Measurements from ENCODE around the gene CRB3. TPM values are rescaled to one million over a fixed set of nuclear protein-coding genes. Genes with fewer than 3 reads are reported as not detected.

CRB3 gene
- total RNA-seq, 2 experiments from 2014 or later = 1.2 to 1.8 TPM

GRCh38 chr19:6483235-6483634 is 19.2 kb downstream of the CRB3 start:
- ChIA-PET CTCF (interaction anchor here (0.9 kb wide), 1 partner anchor 265 kb away, joined by 3 read pairs; no protein-coding TSS in a partner anchor), POLR2A (no interaction called here)
- DNase-seq (no peak), ATAC-seq (no peak)
- Mint-ChIP-seq H3K36me3 (ENCODE audit: low read depth) (peaks cover 2% of the 10 kb centered on the region), H3K27me3 (no peaks in the 10 kb centered on the region), H3K27ac (peak overlapping the region; percentile 96), H3K4me1 (peaks cover 25% of the 10 kb centered on the region), H3K4me3 (peak overlapping the region; percentile 9), H3K9me3 (ENCODE audit: low read depth) (no peaks in the 10 kb centered on the region)
- intact Hi-C loops (cut with DNase I, micrococcal nuclease) = loop anchor here in 1 of 2 experiments (2.0 kb wide), 1 partner anchor 34 kb away; no protein-coding TSS in a partner anchor

DNA sequence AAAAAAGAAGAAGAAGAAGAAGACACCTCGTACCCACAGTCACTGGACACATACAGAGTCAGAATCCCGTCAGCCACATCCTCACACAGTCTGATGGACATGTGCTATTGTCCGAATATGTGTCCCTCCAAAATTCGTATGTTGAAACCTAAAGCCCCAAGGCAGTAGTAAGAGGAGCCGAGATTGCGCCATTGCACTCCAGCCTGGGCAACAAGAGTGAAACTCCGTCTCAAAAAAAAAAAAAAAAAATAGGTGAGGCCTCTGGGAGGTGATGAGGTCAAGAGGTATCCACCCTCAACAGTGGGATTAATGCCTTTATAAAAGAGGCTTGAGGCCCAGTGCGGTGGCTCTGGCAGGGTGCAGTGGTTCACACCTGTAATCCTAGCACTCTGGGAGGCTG is 20.2 kb downstream of the CRB3 start:
- no peak overlapping the region for H3K27ac Mint-ChIP-seq
- no peak for DNase-seq
- peaks cover 26% of the 10 kb centered on the region for H3K4me1 Mint-ChIP-seq
- no peaks in the 10 kb centered on the region for H3K9me3 Mint-ChIP-seq (ENCODE audit: low read depth)
- no peaks in the 10 kb centered on the region for H3K27me3 Mint-ChIP-seq
- intact Hi-C loops (cut with DNase I, micrococcal nuclease) = no loop called here
- H3K4me3 Mint-ChIP-seq = no peak overlapping the region
- POLR2A ChIA-PET = no interaction called here
- CTCF ChIA-PET = interaction anchor here (0.6 kb wide), 1 partner anchor 784 kb away, joined by 3 read pairs; no protein-coding TSS in a partner anchor
- H3K36me3 Mint-ChIP-seq (ENCODE audit: low read depth) = peaks cover 2% of the 10 kb centered on the region
- no peak for ATAC-seq

DNA sequence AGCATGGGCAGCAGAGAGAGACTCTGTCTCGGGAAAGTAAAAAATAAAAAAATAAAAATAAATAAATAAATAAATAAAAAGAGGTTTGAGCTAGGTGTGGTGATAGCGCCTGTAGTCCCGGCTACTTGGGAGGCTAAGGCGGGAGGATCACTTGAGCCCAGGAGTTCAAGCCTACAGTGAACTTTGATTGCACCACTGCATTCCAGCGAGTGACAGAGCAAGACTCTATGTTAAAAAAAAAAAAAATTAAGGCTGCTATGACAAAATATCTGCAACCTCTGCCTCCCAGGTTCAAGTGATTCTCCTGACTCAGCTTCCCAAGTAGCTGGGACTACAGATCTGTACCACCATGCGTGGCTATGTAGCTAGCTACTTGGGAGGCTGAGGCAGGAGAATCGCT is 20.8 kb downstream of the CRB3 start:
- H3K9me3 Mint-ChIP-seq (ENCODE audit: low read depth) = no peaks in the 10 kb centered on the region
- H3K36me3 Mint-ChIP-seq (ENCODE audit: low read depth) = peaks cover 2% of the 10 kb centered on the region
- intact Hi-C loops (cut with DNase I, micrococcal nuclease) = no loop called here
- H3K27ac Mint-ChIP-seq = no peak overlapping the region
- ATAC-seq (no peak), DNase-seq (no peak)
- ChIA-PET CTCF (interaction anchor here (0.6 kb wide), 1 partner anchor 783 kb away, joined by 3 read pairs; no protein-coding TSS in a partner anchor), POLR2A (interaction anchor here (0.6 kb wide), 1 partner anchor 1926 kb away, joined by 5 read pairs; no protein-coding TSS in a partner anchor)
- H3K27me3 Mint-ChIP-seq = no peaks in the 10 kb centered on the region
- peaks cover 27% of the 10 kb centered on the region for H3K4me1 Mint-ChIP-seq
- H3K4me3 Mint-ChIP-seq = no peak overlapping the region

DNA sequence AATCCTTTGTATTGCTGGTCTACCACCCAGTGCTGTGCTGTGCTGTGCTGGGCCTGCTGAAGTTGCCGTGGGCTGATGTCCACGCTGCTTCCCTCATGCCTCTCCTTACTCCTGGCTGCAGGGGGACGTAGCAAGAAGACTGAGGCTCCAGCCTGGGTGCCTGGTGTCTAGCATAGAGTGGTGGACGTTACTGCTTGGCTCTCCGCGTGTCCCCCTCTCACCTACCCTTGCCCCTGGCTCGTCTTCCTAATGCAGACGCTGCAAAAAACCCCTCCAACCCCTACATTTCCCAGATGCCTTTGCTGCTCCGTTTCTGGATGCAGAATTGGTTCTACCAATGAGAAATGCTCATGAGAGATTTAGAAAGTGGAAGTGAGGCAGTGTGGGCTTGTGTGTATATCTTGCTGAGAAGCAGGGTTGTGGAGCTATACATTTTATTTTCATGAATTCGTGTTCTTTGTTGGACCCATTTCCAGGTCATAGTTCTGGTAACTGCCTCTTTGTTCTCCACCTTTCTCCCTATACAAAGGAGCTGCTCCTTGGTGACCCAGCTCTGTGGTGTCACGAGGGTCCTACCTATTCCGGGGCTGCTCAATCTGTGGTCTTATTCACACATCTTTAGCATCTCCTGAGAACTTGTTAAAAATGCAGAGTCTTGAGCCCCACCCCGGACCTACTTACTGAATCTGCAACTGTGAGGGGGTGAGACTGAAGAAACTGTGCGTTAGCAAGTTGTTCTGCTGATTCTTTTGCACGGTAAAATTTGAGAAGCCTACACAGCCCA is 25.4 kb downstream of the CRB3 start:
- intact Hi-C loops (cut with DNase I, micrococcal nuclease) = no loop called here
- Mint-ChIP-seq H3K36me3 (ENCODE audit: low read depth) (no peaks in the 10 kb centered on the region), H3K27me3 (no peaks in the 10 kb centered on the region), H3K9me3 (ENCODE audit: low read depth) (peaks cover 3% of the 10 kb centered on the region), H3K27ac (peak overlapping the region; percentile 73), H3K4me1 (peaks cover 19% of the 10 kb centered on the region), H3K4me3 (peak overlapping the region; percentile 67)
- peak; percentile 89 for ATAC-seq
- ChIA-PET POLR2A (no interaction called here), CTCF (interaction anchor here (0.6 kb wide), 1 partner anchor 218 kb away, joined by 5 read pairs; no protein-coding TSS in a partner anchor)
- peak; percentile 33 for DNase-seq

DNA sequence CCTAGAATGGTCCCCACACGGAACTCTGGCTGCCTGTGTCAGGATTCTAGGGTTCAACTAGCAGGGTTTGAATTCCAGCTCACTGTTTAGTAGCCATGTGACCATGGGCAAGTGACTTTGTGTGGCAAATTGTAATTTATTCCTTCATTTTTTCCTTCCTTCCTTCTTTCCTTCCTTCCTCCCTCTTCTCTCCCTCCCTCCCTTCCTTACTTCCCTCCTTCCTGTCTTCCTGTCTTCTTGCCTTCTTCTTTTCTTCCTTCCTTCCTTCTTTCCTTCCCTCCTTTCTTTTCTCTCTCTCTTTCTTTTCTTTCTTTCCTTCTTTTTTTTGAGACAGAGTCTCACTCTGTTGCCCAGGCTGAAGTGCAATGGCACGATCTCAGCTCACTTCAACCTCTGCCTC is 26.1 kb downstream of the CRB3 start:
- intact Hi-C loops (cut with DNase I, micrococcal nuclease) = no loop called here
- H3K27ac Mint-ChIP-seq = peak overlapping the region; percentile 73

GRCh38 chr19:6491802-6492592 is 27.9 kb downstream of the CRB3 start:
- Mint-ChIP-seq H3K27me3 (no peaks in the 10 kb centered on the region), H3K4me3 (no peak overlapping the region), H3K9me3 (ENCODE audit: low read depth) (peaks cover 3% of the 10 kb centered on the region), H3K27ac (peak overlapping the region; percentile 3), H3K4me1 (peaks cover 19% of the 10 kb centered on the region), H3K36me3 (ENCODE audit: low read depth) (no peaks in the 10 kb centered on the region)
- intact Hi-C loops (cut with DNase I, micrococcal nuclease) = no loop called here
- CTCF ChIA-PET = interaction anchor here (0.7 to 1.7 kb wide), 3 partner anchors 11 to 162 kb away, joined by 3 to 7 read pairs (median 4); partner anchors contain the start of gene DENND1C
- ATAC-seq (peak; percentile 57), DNase-seq (no peak)
- POLR2A ChIA-PET = interaction anchor here (0.6 to 1.7 kb wide), 2 partner anchors 11 to 246 kb away, joined by 5 to 6 read pairs; partner anchors contain the start of gene DENND1C

More for the DNA sequence above, 26.1 kb downstream of the CRB3 start:
- Mint-ChIP-seq H3K27me3 (no peaks in the 10 kb centered on the region), H3K4me3 (peak overlapping the region; percentile 67), H3K9me3 (ENCODE audit: low read depth) (peaks cover 3% of the 10 kb centered on the region), H3K36me3 (ENCODE audit: low read depth) (no peaks in the 10 kb centered on the region), H3K4me1 (peaks cover 19% of the 10 kb centered on the region)
- no peak for ATAC-seq
- ChIA-PET POLR2A (no interaction called here), CTCF (interaction anchor here (0.6 kb wide), 1 partner anchor 217 kb away, joined by 5 read pairs; no protein-coding TSS in a partner anchor)
- DNase-seq = no peak

GRCh38 chr19:6494438-6495036 is 30.5 kb downstream of the CRB3 start:
- CTCF ChIA-PET = interaction anchor here (0.6 kb wide), 1 partner anchor 91 kb away, joined by 3 read pairs; no protein-coding TSS in a partner anchor
- H3K4me3 Mint-ChIP-seq = no peak overlapping the region
- ATAC-seq (no peak), DNase-seq (no peak)
- H3K9me3 Mint-ChIP-seq (ENCODE audit: low read depth) = peaks cover 3% of the 10 kb centered on the region
- H3K4me1 Mint-ChIP-seq = peaks cover 17% of the 10 kb centered on the region
- POLR2A ChIA-PET = no interaction called here
- no peak overlapping the region for H3K27ac Mint-ChIP-seq
- no peaks in the 10 kb centered on the region for H3K27me3 Mint-ChIP-seq
- no peaks in the 10 kb centered on the region for H3K36me3 Mint-ChIP-seq (ENCODE audit: low read depth)
- intact Hi-C loops (cut with DNase I, micrococcal nuclease) = no loop called here

DNA sequence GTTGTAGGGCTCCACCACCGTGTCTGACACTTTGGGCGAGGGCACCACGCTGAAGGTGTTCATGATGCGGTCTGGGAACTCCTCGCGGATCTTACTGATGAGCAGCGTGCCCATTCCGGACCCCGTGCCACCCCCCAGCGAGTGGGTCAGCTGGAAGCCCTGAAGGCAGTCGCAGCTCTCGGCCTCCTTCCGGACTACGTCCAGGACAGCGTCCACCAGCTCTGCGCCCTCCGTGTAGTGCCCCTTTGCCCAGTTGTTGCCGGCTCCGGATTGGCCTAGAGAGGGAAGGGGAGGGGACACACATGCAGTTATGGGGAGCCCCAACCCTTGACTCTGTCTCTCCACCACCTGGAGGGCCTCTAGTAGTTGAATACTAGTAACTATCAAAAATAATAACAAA is 31.9 kb downstream of the CRB3 start:
- CTCF ChIA-PET = no interaction called here
- POLR2A ChIA-PET = no interaction called here
- DNase-seq (no peak), ATAC-seq (no peak)
- intact Hi-C loops (cut with DNase I, micrococcal nuclease) = no loop called here
- no peaks in the 10 kb centered on the region for H3K36me3 Mint-ChIP-seq (ENCODE audit: low read depth)
- H3K27me3 Mint-ChIP-seq = peaks cover 2% of the 10 kb centered on the region
- H3K9me3 Mint-ChIP-seq (ENCODE audit: low read depth) = peaks cover 3% of the 10 kb centered on the region
- no peak overlapping the region for H3K4me3 Mint-ChIP-seq
- no peak overlapping the region for H3K27ac Mint-ChIP-seq
- H3K4me1 Mint-ChIP-seq = peaks cover 10% of the 10 kb centered on the region

GRCh38 chr19:6498294-6499036 is 34.4 kb downstream of the CRB3 start:
- DNase-seq (no peak), ATAC-seq (no peak)
- POLR2A ChIA-PET = interaction anchor here (0.6 kb wide), 1 partner anchor 74 kb away, joined by 3 read pairs; the partner anchor contains the start of gene KHSRP
- CTCF ChIA-PET = no interaction called here
- Mint-ChIP-seq H3K4me1 (peaks cover 7% of the 10 kb centered on the region), H3K27ac (no peak overlapping the region), H3K4me3 (no peak overlapping the region), H3K36me3 (ENCODE audit: low read depth) (no peaks in the 10 kb centered on the region), H3K9me3 (ENCODE audit: low read depth) (no peaks in the 10 kb centered on the region), H3K27me3 (peaks cover 7% of the 10 kb centered on the region)
- intact Hi-C loops (cut with DNase I, micrococcal nuclease) = no loop called here

- Mint-ChIP-seq H3K36me3 (ENCODE audit: low read depth) (no peaks in the 10 kb centered on the region), H3K9me3 (ENCODE audit: low read depth) (no peaks in the 10 kb centered on the region), H3K27ac (no peak overlapping the region), H3K27me3 (peaks cover 7% of the 10 kb centered on the region), H3K4me3 (no peak overlapping the region), H3K4me1 (peaks cover 7% of the 10 kb centered on the region)
- intact Hi-C loops (cut with DNase I, micrococcal nuclease) = no loop called here
- DNase-seq (no peak), ATAC-seq (no peak)
- POLR2A ChIA-PET = interaction anchor here (0.6 kb wide), 1 partner anchor 74 kb away, joined by 3 read pairs; the partner anchor contains the start of gene KHSRP
- CTCF ChIA-PET = interaction anchor here (0.6 kb wide), 1 partner anchor 365 kb away, joined by 3 read pairs; no protein-coding TSS in a partner anchor
These were observed 35.1 kb downstream of the CRB3 start for GRCh38 chr19:6499052-6499790.
